GM23338 (cell line): Measurements from ENCODE around the gene LYSET. TPM values are rescaled to one million over a fixed set of nuclear protein-coding genes. Genes with fewer than 3 reads are reported as not detected.
A peak's percentile ranks its signal among the peaks of the same experiment; 100 is the strongest.
"Not testable (repeated sequence)": the region's sequence is repeated elsewhere in the genome, so short reads cannot be mapped to it uniquely, and the experiment has no call there.

Experiments used
- ATAC-seq: fragments of 200-7000 bp; cut with Tn5 transposase; 3 replicates; pipeline ENCODE4 v1.9.1; 2020
- DNase-seq: peaks from one replicate; pipeline ENCODE4 v3.0.0-alpha.2; 2015; ENCODE audit warnings: low spot score
- H2AFZ ChIP-seq: fragments of 200-600 bp; sonication (generic); 2 replicates; pipeline ENCODE4 v1.8.0; 2016; ENCODE audit warnings: antibody characterized with exemption, mild to moderate bottlenecking, moderate library complexity
- H3F3A ChIP-seq: fragments of 200-600 bp; sonication (generic); replicated peaks from 2 replicates; pipeline ENCODE4 v1.8.0; 2017; ENCODE audit warnings: antibody characterized with exemption, mixed run types, low read depth
- H3K27ac ChIP-seq: fragments of 200-600 bp; sonication (generic); 2 replicates; pipeline ENCODE4 v1.6.1; 2016; ENCODE audit warnings: low read depth
- H3K27me3 ChIP-seq: fragments of 200-600 bp; sonication (generic); 2 replicates; pipeline ENCODE4 v1.8.0; 2016; ENCODE audit warnings: mild to moderate bottlenecking, mixed run types, moderate library complexity; ENCODE audit not compliant: insufficient read depth
- H3K36me3 ChIP-seq: fragments of 200-600 bp; sonication (generic); 2 replicates; pipeline ENCODE4 v1.8.0; 2016; ENCODE audit warnings: mild to moderate bottlenecking; ENCODE audit not compliant: insufficient read depth
- H3K4me1 ChIP-seq: fragments of 200-600 bp; sonication (generic); 2 replicates; pipeline ENCODE4 v1.8.0; 2016; ENCODE audit warnings: mild to moderate bottlenecking, moderate library complexity; ENCODE audit not compliant: insufficient read depth
- H3K4me2 ChIP-seq: fragments of 200-600 bp; sonication (generic); 2 replicates; pipeline ENCODE4 v1.7.1; 2017; ENCODE audit warnings: mixed run types
- H3K4me3 ChIP-seq: fragments of 200-600 bp; sonication (generic); 2 replicates; pipeline ENCODE4 v1.6.1; 2016; ENCODE audit warnings: mixed run types
- H3K79me2 ChIP-seq: fragments of 200-600 bp; sonication (generic); replicated peaks from 2 replicates; pipeline ENCODE4 v1.8.0; 2017; ENCODE audit warnings: mild to moderate bottlenecking; ENCODE audit not compliant: insufficient read depth
- H3K9me2 ChIP-seq: fragments of 200-600 bp; sonication (generic); 2 replicates; pipeline ENCODE4 v1.8.0; 2017; ENCODE audit not compliant: insufficient read depth
- H4K20me1 ChIP-seq: fragments of 200-600 bp; sonication (generic); replicated peaks from 2 replicates; pipeline ENCODE4 v1.8.0; 2017; ENCODE audit warnings: mild to moderate bottlenecking; ENCODE audit not compliant: insufficient read depth
- H3K27ac Mint-ChIP-seq: 2 replicates; pipeline ENCODE4 v1.8.0; 2020; ENCODE audit warnings: inconsistent platforms, mild to moderate bottlenecking, moderate library complexity, mixed read lengths
- H3K27me3 Mint-ChIP-seq: 3 replicates; pipeline ENCODE4 v1.8.0; 2022; ENCODE audit warnings: low read depth, mild to moderate bottlenecking, moderate library complexity, mixed read lengths, inconsistent platforms; ENCODE audit not compliant: insufficient read depth, poor library complexity
- H3K36me3 Mint-ChIP-seq: 3 replicates; pipeline ENCODE4 v1.8.0; 2021; ENCODE audit warnings: low read depth, mild to moderate bottlenecking, inconsistent platforms, moderate library complexity, mixed read lengths
- H3K4me1 Mint-ChIP-seq: 3 replicates; pipeline ENCODE4 v1.8.0; 2020; ENCODE audit warnings: mild to moderate bottlenecking, inconsistent platforms, mixed read lengths
- H3K4me3 Mint-ChIP-seq: 3 replicates; pipeline ENCODE4 v1.8.0; 2021; ENCODE audit warnings: moderate library complexity, mild to moderate bottlenecking, inconsistent platforms, mixed read lengths
- H3K9me3 Mint-ChIP-seq: 3 replicates; pipeline ENCODE4 v1.8.0; 2020; ENCODE audit warnings: moderate library complexity, mild to moderate bottlenecking, inconsistent platforms, mixed read lengths
- CREB1 ChIP-seq: fragments of 250-450 bp; sonication (Bioruptor Pico); IDR thresholded peaks from 2 replicates; pipeline ENCODE4 v1.5.0; 2020; ENCODE audit warnings: low read depth, mild to moderate bottlenecking, moderate library complexity
- EZH2phosphoT487 ChIP-seq: fragments of 200-600 bp; sonication (generic); IDR thresholded peaks from one replicate; pipeline ENCODE4 v1.8.1; 2018; ENCODE audit warnings: antibody characterized with exemption; ENCODE audit not compliant: unreplicated experiment
- JUNB ChIP-seq: IDR thresholded peaks from one replicate; pipeline ENCODE4 v1.6.1; 2016; ENCODE audit warnings: antibody characterized with exemption; ENCODE audit not compliant: unreplicated experiment
- NANOG ChIP-seq: IDR thresholded peaks from 2 replicates; pipeline ENCODE4 v1.6.1; 2016; ENCODE audit warnings: antibody characterized with exemption, borderline replicate concordance
- POLR2AphosphoS5 ChIP-seq: IDR thresholded peaks from 2 replicates; pipeline ENCODE4 v1.6.1; 2016; ENCODE audit warnings: antibody characterized with exemption, low read depth
- STAT1 ChIP-seq: IDR thresholded peaks from one replicate; pipeline ENCODE4 v1.6.1; 2016; ENCODE audit warnings: antibody characterized with exemption; ENCODE audit not compliant: unreplicated experiment
- ZNF331 ChIP-seq: fragments of 250-450 bp; sonication (Bioruptor Pico); IDR thresholded peaks from 2 replicates; pipeline ENCODE4 v1.5.0; 2020; ENCODE audit warnings: low read depth, mild to moderate bottlenecking, moderate library complexity
- polyA plus RNA-seq: library from polyadenylated mRNA; unstranded; fragments of >200 nt; fragmentation: Nextera tagmentation; extraction: Ambion mirVana; gene quantifications from 2 replicates; pipeline ENCODE4 v1.2.1, GENCODE V29; 2016
- total RNA-seq: library from RNA; depleted of rRNA; stranded (reverse); fragments of >200 nt; shearing (Covaris generic); gene quantifications from 2 replicates; pipeline ENCODE4 v1.2.3, GENCODE V29; 2014
- TF ChIP-seq, protein P1 (sequence below): fragments of 250-450 bp; sonication (Bioruptor Pico); IDR thresholded peaks from 2 replicates; pipeline ENCODE4 v1.5.0; 2020; ENCODE audit warnings: mild to moderate bottlenecking, moderate library complexity

The LYSET gene
- total and polyA plus RNA-seq, 2 experiments from 2014 or later, result 14.2 to 34.0 TPM

DNA sequence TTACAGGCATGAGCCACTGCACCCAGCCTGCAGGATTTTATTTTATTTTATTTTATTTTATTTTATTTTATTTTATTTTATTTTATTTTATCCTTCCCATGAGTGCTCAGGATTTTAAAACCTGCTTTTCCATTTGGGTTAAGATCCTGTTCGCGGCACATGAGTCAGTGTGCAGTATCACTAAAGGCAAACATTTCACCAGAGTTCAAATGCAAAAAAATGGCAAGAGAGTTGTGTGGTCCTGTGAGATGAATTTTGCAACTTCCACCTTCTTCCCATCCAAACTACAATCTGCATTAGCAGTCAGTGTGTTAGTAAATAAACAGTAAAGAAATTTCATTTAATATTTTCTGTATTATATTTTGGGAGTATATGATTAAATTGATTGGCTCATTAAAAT is 29.4 kb upstream of the LYSET start:
- DNase-seq (no peak), ATAC-seq (no peak)
- no peaks in the 10 kb centered on the region for H3K36me3 ChIP-seq
- H3K79me2 ChIP-seq, result no peaks in the 10 kb centered on the region
- no peaks in the 10 kb centered on the region for H3K9me3 Mint-ChIP-seq
- no peak overlapping the region for H3K27ac Mint-ChIP-seq
- no peak for TF ChIP-seq POLR2AphosphoS5
- no peak for TF ChIP-seq ZNF331 (CRISPR knock-in tag)
- TF ChIP-seq STAT1, result no peak
- TF ChIP-seq JUNB, result no peak
- no peak for TF ChIP-seq NANOG
- H3K27me3 ChIP-seq, result no peaks in the 10 kb centered on the region
- H3F3A ChIP-seq, result no peaks in the 10 kb centered on the region
- H3K27me3 Mint-ChIP-seq, result peaks cover 12% of the 10 kb centered on the region
- H3K4me1 Mint-ChIP-seq, result peaks cover 6% of the 10 kb centered on the region
- H3K27ac ChIP-seq, result no peak overlapping the region
- no peaks in the 10 kb centered on the region for H3K9me2 ChIP-seq
- no peak overlapping the region for H3K4me2 ChIP-seq
- peaks cover 4% of the 10 kb centered on the region; the same call in 1 of the 2 replicates for H3K4me1 ChIP-seq
- no peak overlapping the region for H2AFZ ChIP-seq
- H4K20me1 ChIP-seq, result no peaks in the 10 kb centered on the region
- no peak overlapping the region for H3K4me3 ChIP-seq
- H3K36me3 Mint-ChIP-seq, result no peaks in the 10 kb centered on the region
- no peak overlapping the region for H3K4me3 Mint-ChIP-seq

DNA sequence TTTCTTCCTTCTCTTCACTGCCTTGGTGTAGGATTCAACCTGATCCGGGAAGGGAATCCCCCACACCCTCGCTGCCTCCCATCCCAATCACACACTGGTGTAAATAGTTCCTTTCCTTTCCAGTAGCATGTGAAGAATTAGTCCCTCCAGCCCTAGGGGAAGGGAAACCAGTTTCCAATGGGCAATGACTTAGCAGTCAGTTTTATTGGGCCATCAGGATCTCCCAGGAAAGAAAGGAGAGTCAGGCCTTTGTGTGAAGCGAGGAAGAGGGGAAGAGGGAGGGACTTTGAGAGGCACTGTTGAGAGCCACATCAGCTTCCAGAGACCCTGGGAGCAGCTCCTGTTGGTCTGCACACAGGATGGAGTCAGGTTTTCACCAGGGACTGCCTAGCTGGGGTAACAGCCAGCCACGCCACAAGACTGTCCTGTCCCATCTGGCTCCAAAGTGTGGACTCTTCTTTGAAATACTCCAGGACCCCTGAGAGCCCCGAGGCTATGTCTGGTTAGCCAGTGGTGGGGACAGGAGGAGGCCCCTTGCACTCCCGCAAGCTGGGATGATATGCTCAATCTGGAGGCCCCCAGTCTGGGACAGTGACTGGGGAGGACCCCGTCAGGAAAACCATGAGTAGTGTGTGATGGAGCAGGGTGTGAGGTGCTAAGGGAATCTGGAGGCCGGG is 28.3 kb upstream of the LYSET start:
- Histone ChIP-seq H3K36me3 (no peaks in the 10 kb centered on the region), H3K79me2 (no peaks in the 10 kb centered on the region), H3K4me2 (no peak overlapping the region), H3F3A (no peaks in the 10 kb centered on the region), H3K9me2 (no peaks in the 10 kb centered on the region), H4K20me1 (no peaks in the 10 kb centered on the region), H3K4me1 (peaks cover 5% of the 10 kb centered on the region; the same call in 1 of the 2 replicates), H3K27me3 (no peaks in the 10 kb centered on the region), H3K4me3 (no peak overlapping the region), H3K27ac (no peak overlapping the region), H2AFZ (peak overlapping the region; percentile 85)
- no peak overlapping the region for H3K27ac Mint-ChIP-seq
- DNase-seq (no peak), ATAC-seq (peak; percentile 19; the same call in 1 of the 3 replicates)
- no peak overlapping the region for H3K4me3 Mint-ChIP-seq
- peaks cover 12% of the 10 kb centered on the region for H3K27me3 Mint-ChIP-seq
- H3K4me1 Mint-ChIP-seq, result peaks cover 8% of the 10 kb centered on the region
- no peak for TF ChIP-seq STAT1
- TF ChIP-seq, protein P1, sequence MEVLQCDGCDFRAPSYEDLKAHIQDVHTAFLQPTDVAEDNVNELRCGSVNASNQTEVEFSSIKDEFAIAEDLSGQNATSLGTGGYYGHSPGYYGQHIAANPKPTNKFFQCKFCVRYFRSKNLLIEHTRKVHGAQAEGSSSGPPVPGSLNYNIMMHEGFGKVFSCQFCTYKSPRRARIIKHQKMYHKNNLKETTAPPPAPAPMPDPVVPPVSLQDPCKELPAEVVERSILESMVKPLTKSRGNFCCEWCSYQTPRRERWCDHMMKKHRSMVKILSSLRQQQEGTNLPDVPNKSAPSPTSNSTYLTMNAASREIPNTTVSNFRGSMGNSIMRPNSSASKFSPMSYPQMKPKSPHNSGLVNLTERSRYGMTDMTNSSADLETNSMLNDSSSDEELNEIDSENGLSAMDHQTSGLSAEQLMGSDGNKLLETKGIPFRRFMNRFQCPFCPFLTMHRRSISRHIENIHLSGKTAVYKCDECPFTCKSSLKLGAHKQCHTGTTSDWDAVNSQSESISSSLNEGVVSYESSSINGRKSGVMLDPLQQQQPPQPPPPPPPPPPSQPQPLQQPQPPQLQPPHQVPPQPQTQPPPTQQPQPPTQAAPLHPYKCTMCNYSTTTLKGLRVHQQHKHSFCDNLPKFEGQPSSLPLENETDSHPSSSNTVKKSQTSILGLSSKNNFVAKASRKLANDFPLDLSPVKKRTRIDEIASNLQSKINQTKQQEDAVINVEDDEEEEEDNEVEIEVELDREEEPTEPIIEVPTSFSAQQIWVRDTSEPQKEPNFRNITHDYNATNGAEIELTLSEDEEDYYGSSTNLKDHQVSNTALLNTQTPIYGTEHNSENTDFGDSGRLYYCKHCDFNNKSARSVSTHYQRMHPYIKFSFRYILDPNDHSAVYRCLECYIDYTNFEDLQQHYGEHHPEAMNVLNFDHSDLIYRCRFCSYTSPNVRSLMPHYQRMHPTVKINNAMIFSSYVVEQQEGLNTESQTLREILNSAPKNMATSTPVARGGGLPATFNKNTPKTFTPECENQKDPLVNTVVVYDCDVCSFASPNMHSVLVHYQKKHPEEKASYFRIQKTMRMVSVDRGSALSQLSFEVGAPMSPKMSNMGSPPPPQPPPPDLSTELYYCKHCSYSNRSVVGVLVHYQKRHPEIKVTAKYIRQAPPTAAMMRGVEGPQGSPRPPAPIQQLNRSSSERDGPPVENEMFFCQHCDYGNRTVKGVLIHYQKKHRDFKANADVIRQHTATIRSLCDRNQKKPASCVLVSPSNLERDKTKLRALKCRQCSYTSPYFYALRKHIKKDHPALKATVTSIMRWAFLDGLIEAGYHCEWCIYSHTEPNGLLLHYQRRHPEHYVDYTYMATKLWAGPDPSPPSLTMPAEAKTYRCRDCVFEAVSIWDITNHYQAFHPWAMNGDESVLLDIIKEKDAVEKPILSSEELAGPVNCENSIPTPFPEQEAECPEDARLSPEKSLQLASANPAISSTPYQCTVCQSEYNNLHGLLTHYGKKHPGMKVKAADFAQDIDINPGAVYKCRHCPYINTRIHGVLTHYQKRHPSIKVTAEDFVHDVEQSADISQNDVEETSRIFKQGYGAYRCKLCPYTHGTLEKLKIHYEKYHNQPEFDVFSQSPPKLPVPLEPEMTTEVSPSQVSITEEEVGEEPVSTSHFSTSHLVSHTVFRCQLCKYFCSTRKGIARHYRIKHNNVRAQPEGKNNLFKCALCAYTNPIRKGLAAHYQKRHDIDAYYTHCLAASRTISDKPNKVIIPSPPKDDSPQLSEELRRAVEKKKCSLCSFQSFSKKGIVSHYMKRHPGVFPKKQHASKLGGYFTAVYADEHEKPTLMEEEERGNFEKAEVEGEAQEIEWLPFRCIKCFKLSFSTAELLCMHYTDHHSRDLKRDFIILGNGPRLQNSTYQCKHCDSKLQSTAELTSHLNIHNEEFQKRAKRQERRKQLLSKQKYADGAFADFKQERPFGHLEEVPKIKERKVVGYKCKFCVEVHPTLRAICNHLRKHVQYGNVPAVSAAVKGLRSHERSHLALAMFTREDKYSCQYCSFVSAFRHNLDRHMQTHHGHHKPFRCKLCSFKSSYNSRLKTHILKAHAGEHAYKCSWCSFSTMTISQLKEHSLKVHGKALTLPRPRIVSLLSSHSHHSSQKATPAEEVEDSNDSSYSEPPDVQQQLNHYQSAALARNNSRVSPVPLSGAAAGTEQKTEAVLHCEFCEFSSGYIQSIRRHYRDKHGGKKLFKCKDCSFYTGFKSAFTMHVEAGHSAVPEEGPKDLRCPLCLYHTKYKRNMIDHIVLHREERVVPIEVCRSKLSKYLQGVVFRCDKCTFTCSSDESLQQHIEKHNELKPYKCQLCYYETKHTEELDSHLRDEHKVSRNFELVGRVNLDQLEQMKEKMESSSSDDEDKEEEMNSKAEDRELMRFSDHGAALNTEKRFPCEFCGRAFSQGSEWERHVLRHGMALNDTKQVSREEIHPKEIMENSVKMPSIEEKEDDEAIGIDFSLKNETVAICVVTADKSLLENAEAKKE, result no peak
- TF ChIP-seq CREB1 (CRISPR knock-in tag), result no peak
- no peak for TF ChIP-seq EZH2phosphoT487
- H3K36me3 Mint-ChIP-seq, result no peaks in the 10 kb centered on the region
- no peaks in the 10 kb centered on the region for H3K9me3 Mint-ChIP-seq

DNA sequence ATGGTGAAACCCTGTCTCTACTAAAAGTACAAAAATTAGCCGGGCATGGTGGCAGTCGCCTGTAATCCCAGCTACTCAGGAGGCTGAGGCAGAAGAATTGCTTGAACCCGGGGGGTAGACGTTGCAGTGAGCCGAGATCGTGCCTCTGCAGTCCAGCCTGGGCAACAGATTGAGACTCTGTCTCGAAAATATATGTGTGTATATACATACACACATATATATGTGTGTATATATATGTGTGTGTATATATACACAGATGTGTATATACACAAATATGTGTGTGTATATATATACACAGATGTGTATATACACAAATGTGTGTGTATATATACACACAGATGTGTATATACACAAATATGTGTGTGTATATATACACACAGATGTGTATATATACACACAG is 26.8 kb upstream of the LYSET start:
- not testable (repeated sequence) for H3K27me3 ChIP-seq

More for the DNA sequence above, 26.8 kb upstream of the LYSET start:
- not testable (repeated sequence) for H3K9me3 Mint-ChIP-seq, ATAC-seq, H3K36me3 Mint-ChIP-seq, H3K4me1 Mint-ChIP-seq, H3K4me3 Mint-ChIP-seq, H3K36me3 ChIP-seq, H3K27ac Mint-ChIP-seq, H3K4me1 ChIP-seq, H3K4me3 ChIP-seq, H3K27ac ChIP-seq, H3K9me2 ChIP-seq, H3K79me2 ChIP-seq, H3K4me2 ChIP-seq, H2AFZ ChIP-seq, H4K20me1 ChIP-seq, H3F3A ChIP-seq, DNase-seq
- H3K27me3 Mint-ChIP-seq, result peaks cover 12% of the 10 kb centered on the region
